Kidney (tissue), 14 donors: ENCODE results near the gene KCNMB2. TPM values are rescaled to one million over a fixed set of nuclear protein-coding genes. Genes with fewer than 3 reads are reported as not detected.

ENCODE experiments used
- DNase-seq, 5 donors: peaks; one replicate each; pipeline ENCODE4 v3.0.0-alpha.2; 2013 to 2020
- FAIRE-seq: peaks from 2 replicates; lab custom pipeline; 2012; peaks lifted over from hg19 to GRCh38; lab: Jason Lieb, UNC
- H3K27ac ChIP-seq, 2 donors: one replicate each; pipeline ENCODE4 v1.7.0; 2013; ENCODE audit warnings: low read depth in 2 of 2, low read length in 2 of 2, inconsistent platforms in 1 of 2
- H3K27me3 ChIP-seq: one replicate; pipeline ENCODE4 v1.7.1; 2013; ENCODE audit warnings: low read length, inconsistent platforms; ENCODE audit not compliant: control insufficient read depth, insufficient read depth
- H3K36me3 ChIP-seq, 3 donors: one replicate each; pipeline versions ENCODE4 v1.7.0 to v1.7.1; 2013; ENCODE audit warnings: low read length in 3 of 3, control low read depth in 1 of 3, inconsistent platforms in 1 of 3; ENCODE audit not compliant: insufficient read depth in 3 of 3, control insufficient read depth in 2 of 3
- H3K4me1 ChIP-seq, 3 donors: one replicate each; pipeline versions ENCODE4 v1.7.0 to v1.7.1; 2013; ENCODE audit warnings: low read length in 3 of 3, inconsistent platforms in 1 of 3, low read depth in 1 of 3; ENCODE audit not compliant: control insufficient read depth in 2 of 3, insufficient read depth in 2 of 3
- H3K4me3 ChIP-seq, 3 donors: one replicate each; pipeline versions ENCODE4 v1.7.0 to v1.8.1; 2013; ENCODE audit warnings: low read length in 3 of 3, control low read depth in 1 of 3, inconsistent platforms in 1 of 3
- H3K9ac ChIP-seq, 3 donors: one replicate each; pipeline versions ENCODE4 v1.7.0 to v1.7.1; 2013; ENCODE audit warnings: low read length in 3 of 3, control low read depth in 1 of 3, inconsistent platforms in 1 of 3
- H3K9me3 ChIP-seq, 3 donors: one replicate each; pipeline versions ENCODE4 v1.7.0 to v1.7.1; 2013; ENCODE audit warnings: low read length in 3 of 3, control low read depth in 1 of 3, inconsistent platforms in 1 of 3; ENCODE audit not compliant: control insufficient read depth in 2 of 3, insufficient read depth in 1 of 3
- intact Hi-C: fragments of 100-400 bp; cut with DNase I; formaldehyde crosslinking; loops from one replicate; pipeline ENCODE4 v1.11.1; 2022
- polyA plus RNA-seq: library from polyadenylated mRNA; stranded (reverse); fragments of 350-450 nt; fragmentation: Illumina TruSeq; extraction: RNeasy Lipid Tissue Mini Kit (QIAGEN cat#74804); gene quantifications from one replicate; pipeline ENCODE4 v1.2.3, GENCODE V29; 2014; ENCODE audit warnings: low read depth, low replicate concordance; ENCODE audit not compliant: insufficient read depth
- total RNA-seq: library from RNA; stranded (reverse); fragmentation: NEBNext Ultra II Directional; extraction: Animal tissue kit (Norgen Biotek cat#: 25700); gene quantifications from one replicate; pipeline ENCODE4 v1.2.1, GENCODE V29; 2021
- TF ChIP-seq, protein P1 (sequence below): IDR thresholded peaks from 3 replicates; pipeline ENCODE4 v1.5.1; 2012; ENCODE audit warnings: mild to moderate bottlenecking, moderate library complexity, borderline replicate concordance; ENCODE audit not compliant: insufficient read depth; ENCODE audit errors: extremely low read depth
- donor health status: control.
- donor health status: control.
- donor health status: control.
- donor health status: control.
- donor health status: control.
- donor health status: DM: yes; HTN: yes; CAD: no.
- donor health status: Normal renal cell carcinoma (clear cell type).

KCNMB2 gene
- total and polyA plus RNA-seq, 2 donors from 2014 or later, result 2.1 to 4.4 TPM

- TF ChIP-seq, protein P1, sequence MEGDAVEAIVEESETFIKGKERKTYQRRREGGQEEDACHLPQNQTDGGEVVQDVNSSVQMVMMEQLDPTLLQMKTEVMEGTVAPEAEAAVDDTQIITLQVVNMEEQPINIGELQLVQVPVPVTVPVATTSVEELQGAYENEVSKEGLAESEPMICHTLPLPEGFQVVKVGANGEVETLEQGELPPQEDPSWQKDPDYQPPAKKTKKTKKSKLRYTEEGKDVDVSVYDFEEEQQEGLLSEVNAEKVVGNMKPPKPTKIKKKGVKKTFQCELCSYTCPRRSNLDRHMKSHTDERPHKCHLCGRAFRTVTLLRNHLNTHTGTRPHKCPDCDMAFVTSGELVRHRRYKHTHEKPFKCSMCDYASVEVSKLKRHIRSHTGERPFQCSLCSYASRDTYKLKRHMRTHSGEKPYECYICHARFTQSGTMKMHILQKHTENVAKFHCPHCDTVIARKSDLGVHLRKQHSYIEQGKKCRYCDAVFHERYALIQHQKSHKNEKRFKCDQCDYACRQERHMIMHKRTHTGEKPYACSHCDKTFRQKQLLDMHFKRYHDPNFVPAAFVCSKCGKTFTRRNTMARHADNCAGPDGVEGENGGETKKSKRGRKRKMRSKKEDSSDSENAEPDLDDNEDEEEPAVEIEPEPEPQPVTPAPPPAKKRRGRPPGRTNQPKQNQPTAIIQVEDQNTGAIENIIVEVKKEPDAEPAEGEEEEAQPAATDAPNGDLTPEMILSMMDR, result no peak
- FAIRE-seq, result no peak
- no peak for DNase-seq
- Histone ChIP-seq H3K27me3 (no peaks in the 10 kb centered on the region), H3K9ac (no peak overlapping the region), H3K4me3 (no peak overlapping the region), H3K4me1 (no peaks in the 10 kb centered on the region), H3K27ac (no peak overlapping the region), H3K9me3 (no peaks in the 10 kb centered on the region), H3K36me3 (no peaks in the 10 kb centered on the region)
- intact Hi-C loops, result no loop called here
Measured at GRCh38 chr3:178765472-178765871, 229.2 kb downstream of the KCNMB2 start.

DNA sequence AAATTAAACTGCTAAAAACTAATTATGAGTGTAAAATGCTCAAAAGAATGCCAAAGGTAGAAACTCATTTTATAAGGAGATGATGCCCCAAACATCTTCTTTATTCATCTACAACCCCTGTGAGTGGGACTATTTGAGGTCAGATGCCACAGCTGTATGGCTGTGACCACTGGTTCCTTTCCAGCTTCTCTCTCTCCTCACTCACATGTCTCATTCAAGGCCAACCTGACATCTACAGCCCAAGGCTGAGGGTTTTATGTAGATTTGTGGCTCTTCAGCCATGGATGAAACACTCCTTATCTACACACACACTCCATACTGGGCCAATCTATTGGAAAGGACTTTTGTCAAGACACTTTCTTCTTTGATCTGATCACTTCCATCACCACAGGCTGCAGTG lies 231.3 kb downstream of the KCNMB2 start:
- Histone ChIP-seq H3K9ac (no peak overlapping the region), H3K36me3 (no peaks in the 10 kb centered on the region), H3K27ac (no peak overlapping the region), H3K4me1 (no peaks in the 10 kb centered on the region), H3K27me3 (no peaks in the 10 kb centered on the region), H3K9me3 (no peaks in the 10 kb centered on the region), H3K4me3 (no peak overlapping the region)
- FAIRE-seq, result no peak
- TF ChIP-seq, protein P1, result no peak
- intact Hi-C loops, result no loop called here
- no peak for DNase-seq

GRCh38 chr3:178768072-178768864 lies 232.0 kb downstream of the KCNMB2 start:
- Histone ChIP-seq H3K9ac (no peak overlapping the region), H3K4me1 (no peaks in the 10 kb centered on the region), H3K4me3 (no peak overlapping the region), H3K9me3 (no peaks in the 10 kb centered on the region), H3K27ac (no peak overlapping the region), H3K36me3 (no peaks in the 10 kb centered on the region), H3K27me3 (no peaks in the 10 kb centered on the region)
- TF ChIP-seq, protein P1, result no peak
- FAIRE-seq (no peak), DNase-seq (no peak)
- intact Hi-C loops, result no loop called here
